GM20000 (cell line): ENCODE data around the gene MKRN2OS.

ENCODE experiments used
- DNase-seq: peaks from one replicate; pipeline ENCODE4 v3.0.0; 2012; ENCODE audit warnings: low spot score
- CTCF ChIP-seq: IDR thresholded peaks from 2 replicates; pipeline ENCODE4 v1.5.1; 2012; ENCODE audit warnings: mild to moderate bottlenecking, control low read depth; ENCODE audit errors: extremely low read depth, missing control alignments

MKRN2OS gene

GRCh38 chr3:12578742-12579141 lies 33.4 kb upstream of the MKRN2OS start:
- no peak for DNase-seq
- no peak for TF ChIP-seq CTCF

- no peak for DNase-seq
- no peak for TF ChIP-seq CTCF
These were observed 32.1 kb upstream of the MKRN2OS start for GRCh38 chr3:12577379-12577778.

- no peak for TF ChIP-seq CTCF
- DNase-seq: no peak
These were observed 29.4 kb upstream of the MKRN2OS start for GRCh38 chr3:12574661-12575060.

- no peak for TF ChIP-seq CTCF
- no peak for DNase-seq
These were observed 28.8 kb upstream of the MKRN2OS start for GRCh38 chr3:12574131-12574530.

GRCh38 chr3:12571986-12572385 lies 26.7 kb upstream of the MKRN2OS start:
- DNase-seq: no peak
- no peak for TF ChIP-seq CTCF

- no peak for DNase-seq
- TF ChIP-seq CTCF: no peak
These were observed 24.5 kb upstream of the MKRN2OS start for GRCh38 chr3:12569836-12570235.

GRCh38 chr3:12568747-12569146 lies 23.4 kb upstream of the MKRN2OS start:
- TF ChIP-seq CTCF: no peak
- DNase-seq: no peak
